KMS-11 (cell line): ENCODE results near the gene GNAO1.

ENCODE experiments used
- H2AFZ ChIP-seq: fragments of 200-600 bp; sonication (generic); 2 replicates; pipeline ENCODE4 v1.6.1; 2016; ENCODE audit warnings: antibody characterized with exemption, mixed run types, low read depth
- H3K27ac ChIP-seq: fragments of 200-600 bp; sonication (generic); 2 replicates; pipeline ENCODE4 v1.6.1; 2016; ENCODE audit warnings: mild to moderate bottlenecking, mixed run types
- H3K27me3 ChIP-seq: fragments of 200-600 bp; sonication (generic); 2 replicates; pipeline ENCODE4 v1.6.1; 2017; ENCODE audit warnings: mild to moderate bottlenecking, low read depth, mixed run types, moderate library complexity; ENCODE audit not compliant: insufficient read depth
- H3K36me3 ChIP-seq: fragments of 200-600 bp; sonication (generic); 2 replicates; pipeline ENCODE4 v1.6.1; 2017; ENCODE audit warnings: mild to moderate bottlenecking, mixed run types; ENCODE audit not compliant: insufficient read depth
- H3K4me1 ChIP-seq: fragments of 200-600 bp; sonication (generic); 2 replicates; pipeline ENCODE4 v1.6.1; 2016; ENCODE audit warnings: mild to moderate bottlenecking, low read depth, mixed run types; ENCODE audit not compliant: poor library complexity, severe bottlenecking
- H3K4me2 ChIP-seq: fragments of 200-600 bp; sonication (generic); 2 replicates; pipeline ENCODE4 v1.7.0; 2016; ENCODE audit warnings: mild to moderate bottlenecking, mixed run types
- H3K4me3 ChIP-seq: fragments of 200-600 bp; sonication (generic); IDR thresholded peaks from 2 replicates; pipeline ENCODE4 v1.6.1; 2017; ENCODE audit warnings: low read depth, low read length, mixed read lengths; ENCODE audit not compliant: insufficient read depth
- H3K79me2 ChIP-seq: fragments of 200-600 bp; sonication (generic); 2 replicates; pipeline ENCODE4 v1.6.1; 2016; ENCODE audit warnings: low read depth, mixed run types; ENCODE audit not compliant: insufficient read depth
- H3K9ac ChIP-seq: fragments of 200-600 bp; sonication (generic); 2 replicates; pipeline ENCODE4 v1.6.1; 2016; ENCODE audit warnings: mild to moderate bottlenecking, mixed run types
- H4K20me1 ChIP-seq: fragments of 200-600 bp; sonication (generic); 2 replicates; pipeline ENCODE4 v1.6.1; 2016; ENCODE audit warnings: mild to moderate bottlenecking, mixed run types; ENCODE audit not compliant: insufficient read depth
- CTCF ChIP-seq: fragments of 200-600 bp; sonication (generic); conservative IDR thresholded peaks from 2 replicates; pipeline ENCODE4 v1.6.1; 2017; ENCODE audit warnings: low read depth, mild to moderate bottlenecking, antibody characterized with exemption, low read length, moderate library complexity, mixed read lengths

Gene GNAO1

GRCh38 chr16:56314244-56314850 lies 123.1 kb downstream of the GNAO1 start:
- Histone ChIP-seq H3K27ac (no peak overlapping the region), H3K4me1 (no peaks in the 10 kb centered on the region), H3K4me3 (no peak overlapping the region), H3K79me2 (no peaks in the 10 kb centered on the region), H3K36me3 (no peaks in the 10 kb centered on the region), H3K27me3 (no peaks in the 10 kb centered on the region), H4K20me1 (no peaks in the 10 kb centered on the region), H3K4me2 (no peak overlapping the region), H2AFZ (no peak overlapping the region), H3K9ac (no peak overlapping the region)
- TF ChIP-seq CTCF = no peak

GRCh38 chr16:56315955-56316354 lies 124.7 kb downstream of the GNAO1 start:
- H3K27ac ChIP-seq = no peak overlapping the region
- no peak overlapping the region for H3K4me3 ChIP-seq
- no peak overlapping the region for H3K4me2 ChIP-seq
- no peaks in the 10 kb centered on the region for H4K20me1 ChIP-seq
- H2AFZ ChIP-seq = no peak overlapping the region
- no peaks in the 10 kb centered on the region for H3K27me3 ChIP-seq
- no peaks in the 10 kb centered on the region for H3K4me1 ChIP-seq
- TF ChIP-seq CTCF = no peak
- no peaks in the 10 kb centered on the region for H3K79me2 ChIP-seq
- H3K9ac ChIP-seq = no peak overlapping the region
- H3K36me3 ChIP-seq = no peaks in the 10 kb centered on the region

- TF ChIP-seq CTCF = no peak
- Histone ChIP-seq H4K20me1 (no peaks in the 10 kb centered on the region), H3K36me3 (no peaks in the 10 kb centered on the region), H3K9ac (no peak overlapping the region), H3K4me1 (no peaks in the 10 kb centered on the region), H2AFZ (no peak overlapping the region), H3K4me3 (no peak overlapping the region), H3K4me2 (no peak overlapping the region), H3K27ac (no peak overlapping the region), H3K79me2 (no peaks in the 10 kb centered on the region), H3K27me3 (no peaks in the 10 kb centered on the region)
Measured at GRCh38 chr16:56316545-56316944, 125.3 kb downstream of the GNAO1 start.

- H2AFZ ChIP-seq = peak overlapping the region; percentile 18
- no peak overlapping the region for H3K27ac ChIP-seq
Measured at GRCh38 chr16:56317998-56318826, 126.9 kb downstream of the GNAO1 start.

More at GRCh38 chr16:56317998-56318826, 126.9 kb downstream of the GNAO1 start:
- TF ChIP-seq CTCF = peak; percentile 86
- H3K36me3 ChIP-seq = no peaks in the 10 kb centered on the region
- H3K9ac ChIP-seq = no peak overlapping the region
- no peak overlapping the region for H3K4me3 ChIP-seq
- H3K79me2 ChIP-seq = no peaks in the 10 kb centered on the region
- H3K4me1 ChIP-seq = no peaks in the 10 kb centered on the region
- H3K4me2 ChIP-seq = 0 out of 2 replicates have a peak overlapping the region, but pooled peaks have one; percentile 29
- no peaks in the 10 kb centered on the region for H4K20me1 ChIP-seq
- H3K27me3 ChIP-seq = no peaks in the 10 kb centered on the region
